Body of pancreas (tissue), 4 donors: ENCODE data around the gene TMEM232.

Source experiments
- CTCF ChIP-seq, 7 experiments: fragments of 450-650 bp in 4 of 7; fragments of 200-600 bp in 3 of 7; sonication (generic) in 3 of 7; IDR thresholded peaks; one replicate each; pipeline ENCODE4 v1.5.1; 2016 to 2019; ENCODE audit warnings: antibody characterized with exemption in 7 of 7
- POLR2A ChIP-seq, 3 donors: fragments of 450-650 bp; IDR thresholded peaks; one replicate each; pipeline ENCODE4 v1.6.1; 2016; ENCODE audit warnings: antibody characterized with exemption in 3 of 3, mild to moderate bottlenecking in 2 of 3

DNA sequence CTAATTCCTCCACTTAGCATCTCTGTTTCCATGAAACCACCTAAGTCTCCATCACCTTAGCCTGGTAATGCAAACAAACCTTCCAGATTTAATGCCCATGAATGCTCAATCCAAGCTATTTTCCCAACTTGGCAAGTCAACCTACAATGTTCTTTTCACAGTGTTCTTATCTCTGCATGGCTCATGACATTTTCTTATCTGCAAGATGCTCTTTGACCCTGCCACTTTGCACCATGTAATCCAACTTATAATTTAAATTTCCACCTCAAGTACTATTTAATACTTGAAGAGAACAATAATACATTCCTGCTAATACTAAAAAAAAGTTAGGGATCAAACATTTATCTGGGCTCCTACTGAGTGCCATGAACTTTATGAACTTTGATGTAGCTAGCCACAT, 164.3 kb downstream of the TMEM232 start:
- no peak for TF ChIP-seq CTCF (IDR thresholded peaks at IDR 0.05)
- no peak for TF ChIP-seq POLR2A (IDR thresholded peaks at IDR 0.05)
